Esophagus squamous epithelium (tissue), 4 donors: ENCODE data around the gene TCAP.

ENCODE experiments used
- CTCF ChIP-seq, 6 experiments: fragments of 450-650 bp in 4 of 6; fragments of 200-600 bp in 2 of 6; sonication (generic) in 2 of 6; IDR thresholded peaks; one replicate each; pipeline ENCODE4 v1.5.1; 2016 to 2019; ENCODE audit warnings: antibody characterized with exemption in 6 of 6, mild to moderate bottlenecking in 4 of 6, moderate library complexity in 4 of 6
- POLR2A ChIP-seq, 4 donors: fragments of 450-650 bp; IDR thresholded peaks; one replicate each; pipeline ENCODE4 v1.6.1; 2017; ENCODE audit warnings: antibody characterized with exemption in 4 of 4, mild to moderate bottlenecking in 4 of 4, moderate library complexity in 3 of 4

DNA sequence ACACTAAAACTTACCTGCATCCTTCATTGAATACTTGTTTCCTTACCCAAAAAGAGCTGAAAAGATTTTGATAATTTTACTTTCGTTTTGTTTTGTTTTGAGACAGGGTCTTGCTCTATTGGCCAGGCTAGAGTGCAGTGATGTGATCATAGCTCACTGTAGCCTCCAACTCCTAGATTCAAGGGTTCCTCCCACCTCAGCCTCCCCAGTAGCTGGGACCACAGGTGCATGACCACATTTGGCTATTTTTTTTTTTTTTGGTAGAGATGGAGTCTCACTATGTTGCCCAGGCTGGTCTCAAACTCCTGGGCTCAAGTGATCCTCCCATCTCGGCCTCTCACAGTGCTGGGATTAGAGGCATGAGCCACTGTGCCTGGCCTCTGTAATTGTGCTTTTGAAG lies 10.0 kb upstream of the TCAP start:
- TF ChIP-seq POLR2A (IDR thresholded peaks at IDR 0.05): no peak
- no peak for TF ChIP-seq CTCF (IDR thresholded peaks at IDR 0.05)
